Prostate gland (tissue), 2 donors: ENCODE results near the gene LRP2.

Experiments used
- CTCF ChIP-seq, 4 experiments: fragments of 200-600 bp in 2 of 4; fragments of 450-650 bp in 2 of 4; sonication (generic) in 2 of 4; IDR thresholded peaks; 1 replicate in 3 of 4; 2 replicates in 1 of 4; pipeline ENCODE4 v1.5.1; 2016 to 2019; ENCODE audit warnings: antibody characterized with exemption in 4 of 4, mild to moderate bottlenecking in 2 of 4, moderate library complexity in 2 of 4
- POLR2A ChIP-seq: fragments of 450-650 bp; IDR thresholded peaks from one replicate; pipeline ENCODE4 v1.6.1; 2016; ENCODE audit warnings: antibody characterized with exemption, mild to moderate bottlenecking
- POLR2AphosphoS5 ChIP-seq: sonication (generic); formaldehyde crosslinking; IDR thresholded peaks from one replicate; pipeline ENCODE4 v1.6.1; 2017; ENCODE audit warnings: antibody characterized with exemption

GRCh38 chr2:169119123-169119760, 243.1 kb downstream of the LRP2 start:
- TF ChIP-seq CTCF (IDR thresholded peaks at IDR 0.05) (no peak), POLR2A (no peak), POLR2AphosphoS5 (no peak)
